HepG2 (cell line): ENCODE measurements around the gene KLF7.

Experiments used
- CHD2 ChIP-seq: IDR thresholded peaks from 2 replicates; pipeline ENCODE4 v1.6.1; 2011; ENCODE audit warnings: low read depth, low read length, improper control_type of control experiment
- NBN ChIP-seq: fragments of 450-650 bp; conservative IDR thresholded peaks from 2 replicates; pipeline ENCODE4 v1.6.1; 2017
- RFX5 ChIP-seq: IDR thresholded peaks from 2 replicates; pipeline ENCODE4 v1.6.1; 2011; ENCODE audit warnings: low read depth, low read length, improper control_type of control experiment
- TF ChIP-seq, protein P1 (sequence below): sonication (generic); formaldehyde crosslinking; IDR thresholded peaks from 2 replicates; pipeline ENCODE4 v1.5.0; 2020; ENCODE audit warnings: mild to moderate bottlenecking, missing genetic modification reagents, moderate library complexity

DNA sequence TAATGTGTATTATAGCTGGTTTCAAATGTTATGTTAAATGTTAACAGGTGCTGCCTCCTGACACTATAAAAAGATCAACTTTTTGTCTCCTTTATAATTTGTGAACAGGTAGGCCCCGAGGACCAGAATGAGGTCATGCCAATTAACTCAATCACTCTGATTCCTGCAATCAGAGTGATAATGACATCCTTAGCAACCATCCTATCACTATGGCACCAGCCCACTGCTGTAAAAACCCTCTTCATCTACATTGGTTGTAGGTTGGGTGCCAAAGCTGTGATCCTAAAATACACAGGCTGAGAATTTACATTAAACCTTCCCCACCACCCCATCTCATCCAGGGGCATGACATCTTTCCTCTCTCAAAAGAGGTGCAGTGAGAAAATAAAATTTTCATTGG, 122.9 kb downstream of the KLF7 start:
- TF ChIP-seq CHD2, result no peak
- TF ChIP-seq RFX5, result no peak
- TF ChIP-seq NBN, result no peak
- TF ChIP-seq, protein P1, sequence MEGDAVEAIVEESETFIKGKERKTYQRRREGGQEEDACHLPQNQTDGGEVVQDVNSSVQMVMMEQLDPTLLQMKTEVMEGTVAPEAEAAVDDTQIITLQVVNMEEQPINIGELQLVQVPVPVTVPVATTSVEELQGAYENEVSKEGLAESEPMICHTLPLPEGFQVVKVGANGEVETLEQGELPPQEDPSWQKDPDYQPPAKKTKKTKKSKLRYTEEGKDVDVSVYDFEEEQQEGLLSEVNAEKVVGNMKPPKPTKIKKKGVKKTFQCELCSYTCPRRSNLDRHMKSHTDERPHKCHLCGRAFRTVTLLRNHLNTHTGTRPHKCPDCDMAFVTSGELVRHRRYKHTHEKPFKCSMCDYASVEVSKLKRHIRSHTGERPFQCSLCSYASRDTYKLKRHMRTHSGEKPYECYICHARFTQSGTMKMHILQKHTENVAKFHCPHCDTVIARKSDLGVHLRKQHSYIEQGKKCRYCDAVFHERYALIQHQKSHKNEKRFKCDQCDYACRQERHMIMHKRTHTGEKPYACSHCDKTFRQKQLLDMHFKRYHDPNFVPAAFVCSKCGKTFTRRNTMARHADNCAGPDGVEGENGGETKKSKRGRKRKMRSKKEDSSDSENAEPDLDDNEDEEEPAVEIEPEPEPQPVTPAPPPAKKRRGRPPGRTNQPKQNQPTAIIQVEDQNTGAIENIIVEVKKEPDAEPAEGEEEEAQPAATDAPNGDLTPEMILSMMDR (CRISPR knock-in tag), result no peak
